Measurements from ENCODE around the gene KCND3.

GRCh38 chr1:111778066-111778465 is 211.4 kb downstream of the KCND3 start:
- TF ChIP-seq CTCF (IDR thresholded peaks at IDR 0.05; ENCODE audit: low read depth, low read length) (no peak), POLR2A (IDR thresholded peaks at IDR 0.05; ENCODE audit: extremely low read depth, insufficient read length) (no peak), MAX (IDR thresholded peaks at IDR 0.05; ENCODE audit: low read depth, low read length) (no peak)

Data from NB4 (cell line).